Effector memory CD4-positive, alpha-beta T cell (primary cell): ENCODE results near the gene NKAPD1.
A peak's percentile ranks its signal among the peaks of the same experiment; 100 is the strongest.
"Not testable (repeated sequence)": the region's sequence is repeated elsewhere in the genome, so short reads cannot be mapped to it uniquely, and the experiment has no call there.

Experiments
- DNase-seq, 3 donors: peaks; one replicate each; pipeline ENCODE4 v3.0.0-alpha.2; 2020
- H3K27ac ChIP-seq: 2 replicates; pipeline ENCODE4 v1.7.0; 2013; ENCODE audit warnings: mild to moderate bottlenecking, low read length, moderate library complexity; ENCODE audit not compliant: insufficient read depth, poor library complexity, severe bottlenecking
- H3K27me3 ChIP-seq: replicated peaks from 2 replicates; pipeline ENCODE4 v1.7.0; 2013; ENCODE audit warnings: mild to moderate bottlenecking, low read length; ENCODE audit not compliant: insufficient read depth, control insufficient read depth, poor library complexity, severe bottlenecking
- H3K36me3 ChIP-seq: 2 replicates; pipeline ENCODE4 v1.7.0; 2013; ENCODE audit warnings: mild to moderate bottlenecking, low read length, moderate library complexity; ENCODE audit not compliant: control insufficient read depth, insufficient read depth
- H3K4me1 ChIP-seq: 2 replicates; pipeline ENCODE4 v1.7.0; 2013; ENCODE audit warnings: low read length, mild to moderate bottlenecking; ENCODE audit not compliant: control insufficient read depth, insufficient read depth, poor library complexity, severe bottlenecking
- H3K4me3 ChIP-seq: 2 replicates; pipeline ENCODE4 v1.7.0; 2013; ENCODE audit warnings: low read length, low read depth, mild to moderate bottlenecking; ENCODE audit not compliant: insufficient read depth, poor library complexity, severe bottlenecking
- H3K9me3 ChIP-seq: 2 replicates; pipeline ENCODE4 v1.7.0; 2013; ENCODE audit warnings: mild to moderate bottlenecking, low read length, moderate library complexity; ENCODE audit not compliant: control insufficient read depth

The NKAPD1 gene

GRCh38 chr11:112085822-112086421, 11.8 kb downstream of the NKAPD1 start:
- H3K27ac ChIP-seq, result peak overlapping the region; percentile 74
- peak in 2 of 3 donors; percentile 2 to 5 for DNase-seq
- no peaks in the 10 kb centered on the region for H3K9me3 ChIP-seq
- H3K4me1 ChIP-seq, result peaks cover 23% of the 10 kb centered on the region
- no peaks in the 10 kb centered on the region for H3K27me3 ChIP-seq
- H3K36me3 ChIP-seq, result peaks cover 48% of the 10 kb centered on the region
- peak overlapping the region; percentile 82 for H3K4me3 ChIP-seq

GRCh38 chr11:112086422-112087191, 12.5 kb downstream of the NKAPD1 start, which contains the start of the genes SDHD and TIMM8B:
SDHD (plus strand) TSS chr11:112086873; CDS start chr11:112086908, 35 bp downstream.
TIMM8B (minus strand) TSS chr11:112086756; CDS start chr11:112086723, 33 bp downstream.
- H3K4me3 ChIP-seq, result peak within 1 kb of the TSS; percentile 82
- H3K36me3 ChIP-seq, result peaks cover 48% of the 10 kb centered on the region
- peak within 1 kb of the TSS; percentile 74 for H3K27ac ChIP-seq
- H3K9me3 ChIP-seq, result no peaks in the 10 kb centered on the region
- no peaks in the 10 kb centered on the region for H3K27me3 ChIP-seq
- DNase-seq, result peak; percentile 93 to 96 (median 95)
- peaks cover 23% of the 10 kb centered on the region for H3K4me1 ChIP-seq

GRCh38 chr11:112087212-112087611, 13.1 kb downstream of the NKAPD1 start:
- H3K27me3 ChIP-seq, result no peaks in the 10 kb centered on the region
- peak overlapping the region; percentile 74 for H3K27ac ChIP-seq
- no peaks in the 10 kb centered on the region for H3K9me3 ChIP-seq
- H3K4me1 ChIP-seq, result peaks cover 23% of the 10 kb centered on the region
- H3K36me3 ChIP-seq, result peaks cover 45% of the 10 kb centered on the region
- peak overlapping the region; percentile 82 for H3K4me3 ChIP-seq
- no peak for DNase-seq

- H3K4me3 ChIP-seq, H3K27me3 ChIP-seq, H3K27ac ChIP-seq, H3K4me1 ChIP-seq, H3K9me3 ChIP-seq, DNase-seq: not testable (repeated sequence)
- peaks cover 33% of the 10 kb centered on the region for H3K36me3 ChIP-seq
These were observed 21.2 kb downstream of the NKAPD1 start for GRCh38 chr11:112095302-112095701.

- no peak for DNase-seq
- Histone ChIP-seq H3K27ac (no peak overlapping the region), H3K9me3 (no peaks in the 10 kb centered on the region), H3K27me3 (no peaks in the 10 kb centered on the region), H3K4me1 (no peaks in the 10 kb centered on the region), H3K36me3 (peaks cover 27% of the 10 kb centered on the region), H3K4me3 (no peak overlapping the region)
These were observed 22.1 kb downstream of the NKAPD1 start for GRCh38 chr11:112096194-112096593.

- no peak for DNase-seq
- H3K27me3 ChIP-seq, result no peaks in the 10 kb centered on the region
- no peaks in the 10 kb centered on the region for H3K9me3 ChIP-seq
- no peak overlapping the region for H3K27ac ChIP-seq
- peaks cover 18% of the 10 kb centered on the region for H3K36me3 ChIP-seq
- H3K4me3 ChIP-seq, result no peak overlapping the region
- no peaks in the 10 kb centered on the region for H3K4me1 ChIP-seq
These were observed 23.8 kb downstream of the NKAPD1 start for GRCh38 chr11:112097734-112098528.

GRCh38 chr11:112100462-112100861, 26.4 kb downstream of the NKAPD1 start:
- no peak for DNase-seq
- H3K27ac ChIP-seq, result no peak overlapping the region
- H3K9me3 ChIP-seq, result no peaks in the 10 kb centered on the region

GRCh38 chr11:112103446-112103845, 29.3 kb downstream of the NKAPD1 start:
- Histone ChIP-seq H3K27me3 (no peaks in the 10 kb centered on the region), H3K27ac (no peak overlapping the region), H3K9me3 (no peaks in the 10 kb centered on the region), H3K36me3 (peaks cover 2% of the 10 kb centered on the region), H3K4me1 (no peaks in the 10 kb centered on the region), H3K4me3 (no peak overlapping the region)
- DNase-seq, result no peak

More at GRCh38 chr11:112100462-112100861, 26.4 kb downstream of the NKAPD1 start:
- no peak overlapping the region for H3K4me3 ChIP-seq
- peaks cover 14% of the 10 kb centered on the region for H3K36me3 ChIP-seq
- H3K27me3 ChIP-seq, result no peaks in the 10 kb centered on the region
- no peaks in the 10 kb centered on the region for H3K4me1 ChIP-seq

GRCh38 chr11:112106070-112106469, 32.0 kb downstream of the NKAPD1 start:
- no peak for DNase-seq
- H3K9me3 ChIP-seq, result no peaks in the 10 kb centered on the region
- no peaks in the 10 kb centered on the region for H3K36me3 ChIP-seq
- no peaks in the 10 kb centered on the region for H3K4me1 ChIP-seq
- H3K4me3 ChIP-seq, result no peak overlapping the region
- H3K27ac ChIP-seq, result no peak overlapping the region
- no peaks in the 10 kb centered on the region for H3K27me3 ChIP-seq
